BE2C (cell line): Measurements from ENCODE around the gene DVL1.

Source experiments
- DNase-seq: peaks from one replicate; pipeline ENCODE4 v3.0.0-alpha.2; 2020
- H3K27me3 ChIP-seq: fragments of 250-450 bp; sonication (Bioruptor Pico); 2 replicates; pipeline ENCODE4 v1.5.1; 2020; ENCODE audit warnings: mild to moderate bottlenecking
- H3K36me3 ChIP-seq: fragments of 250-450 bp; sonication (Bioruptor Pico); 2 replicates; pipeline ENCODE4 v1.5.1; 2020; ENCODE audit warnings: mild to moderate bottlenecking
- H3K4me1 ChIP-seq: fragments of 250-450 bp; sonication (Bioruptor Pico); 2 replicates; pipeline ENCODE4 v1.5.1; 2020
- H3K4me3 ChIP-seq: 2 replicates; pipeline ENCODE4 v1.5.1; 2011; ENCODE audit warnings: low read depth, low read length
- H3K9me3 ChIP-seq: fragments of 250-450 bp; sonication (Bioruptor Pico); 2 replicates; pipeline ENCODE4 v1.5.1; 2020
- CTCF ChIP-seq: IDR thresholded peaks from 2 replicates; pipeline ENCODE4 v1.5.1; 2012; ENCODE audit warnings: mild to moderate bottlenecking, low read depth, low read length

DVL1 gene

GRCh38 chr1:1307261-1307922 lies 41.8 kb downstream of the DVL1 start:
- no peaks in the 10 kb centered on the region for H3K27me3 ChIP-seq
- DNase-seq: no peak
- TF ChIP-seq CTCF: no peak
- no peaks in the 10 kb centered on the region for H3K9me3 ChIP-seq
- peaks cover 30% of the 10 kb centered on the region for H3K36me3 ChIP-seq
- H3K4me3 ChIP-seq: peak overlapping the region; percentile 90
- H3K4me1 ChIP-seq: peaks cover 9% of the 10 kb centered on the region

GRCh38 chr1:1306661-1307260 lies 42.5 kb downstream of the DVL1 start:
- TF ChIP-seq CTCF: no peak
- no peak for DNase-seq

GRCh38 chr1:1306070-1306660 lies 43.1 kb downstream of the DVL1 start:
- Histone ChIP-seq H3K4me1 (peaks cover 9% of the 10 kb centered on the region), H3K36me3 (peaks cover 27% of the 10 kb centered on the region), H3K9me3 (no peaks in the 10 kb centered on the region), H3K4me3 (peak overlapping the region; percentile 90), H3K27me3 (no peaks in the 10 kb centered on the region)
- TF ChIP-seq CTCF: peak; percentile 46
- DNase-seq: peak; percentile 76

More at GRCh38 chr1:1306661-1307260, 42.5 kb downstream of the DVL1 start:
- Histone ChIP-seq H3K9me3 (no peaks in the 10 kb centered on the region), H3K36me3 (peaks cover 30% of the 10 kb centered on the region), H3K4me1 (peaks cover 9% of the 10 kb centered on the region), H3K4me3 (peak overlapping the region; percentile 90), H3K27me3 (no peaks in the 10 kb centered on the region)

- Histone ChIP-seq H3K4me1 (peaks cover 9% of the 10 kb centered on the region), H3K36me3 (peaks cover 25% of the 10 kb centered on the region), H3K4me3 (peak overlapping the region; percentile 90), H3K9me3 (no peaks in the 10 kb centered on the region), H3K27me3 (no peaks in the 10 kb centered on the region)
- TF ChIP-seq CTCF: peak; percentile 17; the same call in 1 of the 2 replicates
- peak; percentile 79 for DNase-seq
Observed at GRCh38 chr1:1305300-1306069, 43.7 kb downstream of the DVL1 start.

- peak overlapping the region; percentile 90 for H3K4me3 ChIP-seq
- peaks cover 10% of the 10 kb centered on the region for H3K4me1 ChIP-seq
- no peaks in the 10 kb centered on the region for H3K9me3 ChIP-seq
- DNase-seq: peak; percentile 97
- no peak for TF ChIP-seq CTCF
- H3K36me3 ChIP-seq: peaks cover 22% of the 10 kb centered on the region
- no peaks in the 10 kb centered on the region for H3K27me3 ChIP-seq
Observed at GRCh38 chr1:1304331-1305299, 44.6 kb downstream of the DVL1 start.
